Endodermal cell (in vitro differentiated cells): ENCODE measurements around the gene RGS11. TPM values are rescaled to one million over a fixed set of nuclear protein-coding genes. Genes with fewer than 3 reads are reported as not detected.

ENCODE experiments used
- DNase-seq: peaks from one replicate; pipeline ENCODE4 v3.0.0-alpha.2; 2017
- H3K27ac ChIP-seq: 2 replicates; pipeline ENCODE4 v1.5.1; 2013; ENCODE audit warnings: mild to moderate bottlenecking, low read depth, low read length, moderate library complexity
- H3K27me3 ChIP-seq: 2 replicates; pipeline ENCODE4 v1.6.1; 2013; ENCODE audit warnings: mild to moderate bottlenecking, low read length, moderate library complexity; ENCODE audit not compliant: insufficient read depth, control insufficient read depth, poor library complexity, severe bottlenecking
- H3K36me3 ChIP-seq: 2 replicates; pipeline ENCODE4 v1.7.0; 2013; ENCODE audit warnings: mild to moderate bottlenecking, low read length, moderate library complexity; ENCODE audit not compliant: control insufficient read depth, insufficient read depth
- H3K4me1 ChIP-seq: one replicate; pipeline ENCODE4 v1.7.0; 2013; ENCODE audit warnings: low read length; ENCODE audit not compliant: control insufficient read depth, insufficient read depth
- H3K4me3 ChIP-seq: 2 replicates; pipeline ENCODE4 v1.5.1; 2013; ENCODE audit warnings: mild to moderate bottlenecking, low read length, moderate library complexity
- H3K9ac ChIP-seq: 2 replicates; pipeline ENCODE4 v1.6.1; 2013; ENCODE audit warnings: mild to moderate bottlenecking, low read length, moderate library complexity; ENCODE audit not compliant: poor library complexity, severe bottlenecking; ENCODE audit errors: extremely low read depth
- H3K9me3 ChIP-seq: 2 replicates; pipeline ENCODE4 v1.6.1; 2013; ENCODE audit warnings: mild to moderate bottlenecking, low read length, moderate library complexity; ENCODE audit not compliant: control insufficient read depth
- H3K27ac Mint-ChIP-seq: 2 replicates; pipeline ENCODE4 v1.8.0; 2020; ENCODE audit warnings: mixed read lengths
- H3K27me3 Mint-ChIP-seq: 2 replicates; pipeline ENCODE4 v1.8.0; 2021; ENCODE audit warnings: mild to moderate bottlenecking, mixed read lengths; ENCODE audit not compliant: insufficient read depth
- H3K36me3 Mint-ChIP-seq: 2 replicates; pipeline ENCODE4 v1.8.0; 2020; ENCODE audit warnings: low read depth, mixed read lengths
- H3K4me1 Mint-ChIP-seq: 2 replicates; pipeline ENCODE4 v1.8.0; 2020; ENCODE audit warnings: mixed read lengths
- H3K4me3 Mint-ChIP-seq: 2 replicates; pipeline ENCODE4 v1.8.0; 2020; ENCODE audit warnings: mild to moderate bottlenecking, moderate library complexity, mixed read lengths
- H3K9me3 Mint-ChIP-seq: 2 replicates; pipeline ENCODE4 v1.8.0; 2020; ENCODE audit warnings: mild to moderate bottlenecking, mixed read lengths
- WGBS, 2 experiments: methylation state at CpG; one replicate each; pipeline versions ENCODE4 v1.1.5 to v1.1.7; 2013; ENCODE audit warnings: missing lambda C conversion rate in 2 of 2, mixed read lengths in 1 of 2; ENCODE audit not compliant: insufficient coverage in 1 of 2, insufficient read length in 1 of 2; 5-methylcytosine and 5-hydroxymethylcytosine counted together
- total RNA-seq, 2 donors: library from RNA; stranded (reverse); fragmentation: NEBNext Ultra II Directional in 1 of 2; extraction: Animal tissue kit (Norgen Biotek cat#: 25700) in 1 of 2; gene quantifications; 2 replicates in 1 of 2; 3 replicates in 1 of 2; pipeline ENCODE4 v1.2.1, GENCODE V29; 2021
- TF ChIP-seq, protein P1 (sequence below): fragments of 200-600 bp; sonication (generic); conservative IDR thresholded peaks from 2 replicates; pipeline ENCODE4 v1.5.0; 2021; ENCODE audit warnings: antibody characterized with exemption, mild to moderate bottlenecking

RGS11 gene
- total RNA-seq, 2 donors from 2014 or later, result 2.0 to 7.8 TPM

DNA sequence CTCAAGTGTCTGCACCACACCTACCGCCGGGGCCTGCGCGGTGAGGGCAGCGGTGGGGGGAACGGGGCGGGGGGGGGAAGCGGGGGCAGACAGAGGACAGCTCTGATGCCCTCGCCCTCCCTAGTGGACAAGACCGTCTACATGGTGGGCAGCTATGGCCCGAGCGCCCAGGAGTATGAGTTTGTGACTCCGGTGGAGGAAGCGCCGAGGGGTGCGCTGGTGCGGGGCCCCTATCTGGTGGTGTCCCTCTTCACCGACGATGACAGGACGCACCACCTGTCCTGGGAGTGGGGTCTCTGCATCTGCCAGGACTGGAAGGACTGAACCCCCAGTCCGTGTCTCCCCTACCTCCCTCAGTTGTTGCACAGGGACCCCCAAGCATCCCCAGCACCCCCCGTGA, 6.7 kb upstream of the RGS11 start:
- Mint-ChIP-seq H3K36me3 (peaks cover 22% of the 10 kb centered on the region), H3K9me3 (peaks cover 8% of the 10 kb centered on the region), H3K4me3 (no peak overlapping the region), H3K27me3 (peaks cover 2% of the 10 kb centered on the region), H3K27ac (no peak overlapping the region), H3K4me1 (no peaks in the 10 kb centered on the region)
- DNase-seq, result no peak
- H3K9ac ChIP-seq, result no peak overlapping the region
- TF ChIP-seq, protein P1, sequence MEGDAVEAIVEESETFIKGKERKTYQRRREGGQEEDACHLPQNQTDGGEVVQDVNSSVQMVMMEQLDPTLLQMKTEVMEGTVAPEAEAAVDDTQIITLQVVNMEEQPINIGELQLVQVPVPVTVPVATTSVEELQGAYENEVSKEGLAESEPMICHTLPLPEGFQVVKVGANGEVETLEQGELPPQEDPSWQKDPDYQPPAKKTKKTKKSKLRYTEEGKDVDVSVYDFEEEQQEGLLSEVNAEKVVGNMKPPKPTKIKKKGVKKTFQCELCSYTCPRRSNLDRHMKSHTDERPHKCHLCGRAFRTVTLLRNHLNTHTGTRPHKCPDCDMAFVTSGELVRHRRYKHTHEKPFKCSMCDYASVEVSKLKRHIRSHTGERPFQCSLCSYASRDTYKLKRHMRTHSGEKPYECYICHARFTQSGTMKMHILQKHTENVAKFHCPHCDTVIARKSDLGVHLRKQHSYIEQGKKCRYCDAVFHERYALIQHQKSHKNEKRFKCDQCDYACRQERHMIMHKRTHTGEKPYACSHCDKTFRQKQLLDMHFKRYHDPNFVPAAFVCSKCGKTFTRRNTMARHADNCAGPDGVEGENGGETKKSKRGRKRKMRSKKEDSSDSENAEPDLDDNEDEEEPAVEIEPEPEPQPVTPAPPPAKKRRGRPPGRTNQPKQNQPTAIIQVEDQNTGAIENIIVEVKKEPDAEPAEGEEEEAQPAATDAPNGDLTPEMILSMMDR, result no peak
- H3K27me3 ChIP-seq, result no peaks in the 10 kb centered on the region
- WGBS, 2 experiments, result 90 to 93% methylated on average over 11 to 22 of the region's 22 CpGs
- no peak overlapping the region for H3K27ac ChIP-seq
- H3K9me3 ChIP-seq, result no peaks in the 10 kb centered on the region
- H3K4me3 ChIP-seq, result no peak overlapping the region
- peaks cover 12% of the 10 kb centered on the region for H3K36me3 ChIP-seq
- H3K4me1 ChIP-seq, result peaks cover 3% of the 10 kb centered on the region

DNA sequence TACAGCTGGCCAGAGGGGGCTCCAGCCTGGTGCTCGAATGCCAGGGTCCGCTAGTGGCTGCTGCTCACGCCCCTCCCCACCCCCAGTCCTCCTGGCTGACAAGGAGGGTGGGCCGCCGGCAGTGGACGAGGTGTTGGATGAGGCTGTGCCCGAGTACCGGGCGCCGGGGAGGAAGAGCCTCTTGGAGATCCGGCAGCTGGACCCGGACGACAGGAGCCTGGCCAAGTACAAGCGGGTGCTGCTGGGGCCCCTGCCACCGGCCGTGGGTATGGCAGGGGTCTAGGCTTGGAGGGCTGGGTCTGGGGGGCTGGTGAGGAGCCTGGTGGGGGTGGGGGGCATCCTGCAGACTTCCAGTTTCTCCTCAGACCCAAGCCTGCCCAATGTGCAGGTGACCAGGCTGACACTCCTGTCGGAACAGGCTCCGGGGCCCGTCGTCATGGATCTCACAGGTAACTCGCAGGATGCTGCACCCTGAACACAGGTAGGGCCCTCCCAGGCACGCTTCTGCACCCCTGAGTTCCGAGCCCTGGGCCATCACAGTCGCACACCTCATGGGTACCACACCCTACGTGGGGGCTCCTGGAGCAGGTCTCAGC, 6.0 kb upstream of the RGS11 start:
- H3K27ac Mint-ChIP-seq, result no peak overlapping the region
- no peaks in the 10 kb centered on the region for H3K9me3 ChIP-seq
- H3K9me3 Mint-ChIP-seq, result peaks cover 7% of the 10 kb centered on the region
- peak; percentile 67 for DNase-seq
- H3K27me3 ChIP-seq, result peaks cover 3% of the 10 kb centered on the region
- peaks cover 14% of the 10 kb centered on the region for H3K36me3 Mint-ChIP-seq
- TF ChIP-seq, protein P1, result no peak
- H3K4me1 Mint-ChIP-seq, result no peaks in the 10 kb centered on the region
- WGBS, 2 experiments, result 84 to 92% methylated on average over 14 to 25 of the region's 25 CpGs
- no peak overlapping the region for H3K9ac ChIP-seq
- H3K4me3 ChIP-seq, result peak overlapping the region; percentile 66
- H3K4me3 Mint-ChIP-seq, result peak overlapping the region; percentile 58
- no peak overlapping the region for H3K27ac ChIP-seq
- peaks cover 5% of the 10 kb centered on the region for H3K36me3 ChIP-seq
- peaks cover 3% of the 10 kb centered on the region for H3K4me1 ChIP-seq
- peaks cover 8% of the 10 kb centered on the region for H3K27me3 Mint-ChIP-seq

DNA sequence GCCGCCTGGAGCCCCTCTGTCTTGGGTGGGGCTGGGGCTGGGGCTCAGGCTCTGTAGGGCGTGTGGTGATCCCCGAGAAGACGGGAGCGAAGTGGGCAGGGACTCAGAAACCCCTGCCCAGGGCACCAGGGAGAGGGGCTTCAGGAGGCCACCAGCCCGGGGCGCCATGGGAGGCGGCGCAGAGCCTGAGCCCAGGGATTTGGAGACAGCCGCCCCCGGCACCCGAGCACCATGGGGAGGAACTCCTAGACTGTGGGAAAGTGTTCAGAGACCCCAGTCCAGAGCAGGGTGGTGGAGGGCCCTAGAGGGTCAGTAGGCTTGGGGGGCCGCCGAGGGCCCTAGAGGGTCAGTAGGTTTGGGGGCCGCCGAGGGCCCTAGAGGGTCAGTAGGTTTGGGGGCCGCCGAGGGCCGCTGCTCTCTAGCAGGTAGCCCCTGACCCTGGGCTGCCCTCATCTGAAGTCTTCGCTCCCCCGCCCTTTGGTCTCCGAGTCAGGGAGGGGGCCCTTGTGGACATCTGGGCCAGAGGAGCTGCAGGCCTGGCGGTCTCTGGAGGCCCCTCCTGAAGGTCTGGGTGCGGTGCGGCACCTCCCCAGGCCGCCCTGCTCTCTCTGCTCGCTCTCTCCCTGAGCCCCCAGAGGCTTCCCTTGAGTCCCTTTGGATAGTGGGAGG, 5.4 kb upstream of the RGS11 start:
- Mint-ChIP-seq H3K4me1 (no peaks in the 10 kb centered on the region), H3K4me3 (peak overlapping the region; percentile 58), H3K36me3 (peaks cover 8% of the 10 kb centered on the region), H3K9me3 (peaks cover 2% of the 10 kb centered on the region), H3K27me3 (peaks cover 15% of the 10 kb centered on the region), H3K27ac (no peak overlapping the region)
- Histone ChIP-seq H3K9ac (no peak overlapping the region), H3K4me1 (peaks cover 3% of the 10 kb centered on the region), H3K36me3 (no peaks in the 10 kb centered on the region), H3K4me3 (peak overlapping the region; percentile 66), H3K27me3 (peaks cover 10% of the 10 kb centered on the region), H3K27ac (no peak overlapping the region), H3K9me3 (no peaks in the 10 kb centered on the region)
- TF ChIP-seq, protein P1, result no peak
- no peak for DNase-seq
- 70 to 74% methylated on average over 13 to 27 of the region's 27 CpGs for WGBS, 2 experiments
